ENCODE measurements around the gene MTFR2. TPM values are rescaled to one million over a fixed set of nuclear protein-coding genes. Genes with fewer than 3 reads are reported as not detected.
"Not testable (repeated sequence)": the region's sequence is repeated elsewhere in the genome, so short reads cannot be mapped to it uniquely, and the experiment has no call there.

MTFR2 gene
- total RNA-seq, 2 experiments from 2014 or later, result 27.2 to 27.9 TPM

GRCh38 chr6:136235233-136235564 lies 14.9 kb downstream of the MTFR2 start:
- H3K4me1 Mint-ChIP-seq (ENCODE audit: low read depth), result peaks cover 19% of the 10 kb centered on the region
- no peak overlapping the region for H3K4me3 Mint-ChIP-seq
- H3K36me3 Mint-ChIP-seq (ENCODE audit: low read depth), result peaks cover 57% of the 10 kb centered on the region
- POLR2A ChIA-PET, result interaction anchor here (0.7 to 1.7 kb wide), 2 partner anchors 15 to 53 kb away, joined by 3 to 5 read pairs; partner anchors contain the start of gene MTFR2
- H3K9me3 Mint-ChIP-seq (ENCODE audit: insufficient read depth), result no peaks in the 10 kb centered on the region
- no peak overlapping the region for H3K27ac Mint-ChIP-seq
- no peak for ATAC-seq
- DNase-seq, result no peak
- no peaks in the 10 kb centered on the region for H3K27me3 Mint-ChIP-seq (ENCODE audit: low read depth)
- CTCF ChIA-PET, result interaction anchor here (1.5 kb wide), 1 partner anchor 9 kb away, joined by 5 read pairs; no protein-coding TSS in a partner anchor

- peaks cover 47% of the 10 kb centered on the region for H3K36me3 Mint-ChIP-seq (ENCODE audit: low read depth)
- ATAC-seq (no peak), DNase-seq (no peak)
- no peaks in the 10 kb centered on the region for H3K27me3 Mint-ChIP-seq (ENCODE audit: low read depth)
- ChIA-PET POLR2A (interaction anchor here (0.7 to 1.7 kb wide), 2 partner anchors 12 to 17 kb away, joined by 3 read pairs; no protein-coding TSS in a partner anchor), CTCF (interaction anchor here (1.1 to 1.6 kb wide), 2 partner anchors 9 to 73 kb away, joined by 3 to 4 read pairs; no protein-coding TSS in a partner anchor)
- H3K9me3 Mint-ChIP-seq (ENCODE audit: insufficient read depth), result no peaks in the 10 kb centered on the region
- H3K4me3 Mint-ChIP-seq, result no peak overlapping the region
- H3K4me1 Mint-ChIP-seq (ENCODE audit: low read depth), result peaks cover 18% of the 10 kb centered on the region
- H3K27ac Mint-ChIP-seq, result no peak overlapping the region
Observed at GRCh38 chr6:136232701-136233100, 17.4 kb downstream of the MTFR2 start.

DNA sequence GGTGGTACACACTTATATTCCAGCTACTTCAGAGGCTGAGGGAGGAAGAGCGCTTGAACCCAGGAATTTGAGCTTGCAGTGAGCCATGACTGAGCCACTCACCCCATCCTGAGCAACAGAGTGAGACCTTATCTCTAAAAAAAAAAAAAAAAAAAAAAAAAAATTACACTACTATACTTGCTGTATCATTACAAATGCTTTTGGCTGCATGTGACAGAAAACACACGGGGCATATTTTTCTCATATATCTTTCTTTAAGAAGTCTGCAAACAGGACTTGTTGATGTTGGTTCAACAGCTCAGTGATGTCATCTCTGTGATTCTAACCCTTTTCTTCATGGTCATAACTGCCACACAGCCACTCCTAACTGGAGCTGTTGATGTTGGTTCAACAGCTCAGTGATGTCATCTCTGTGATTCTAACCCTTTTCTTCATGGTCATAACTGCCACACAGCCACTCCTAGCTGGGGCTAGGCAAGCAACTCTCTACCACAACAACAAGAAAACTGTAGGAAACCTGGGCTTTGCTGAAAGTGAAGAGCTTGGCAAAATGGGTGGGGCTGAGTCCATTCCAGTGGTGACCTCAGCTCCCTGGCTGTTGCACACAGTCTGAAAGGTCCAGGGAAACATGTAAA lies 19.8 kb downstream of the MTFR2 start:
- no peak overlapping the region for H3K27ac Mint-ChIP-seq
- H3K4me3 Mint-ChIP-seq, result no peak overlapping the region
- ChIA-PET POLR2A (interaction anchor here (2.5 kb wide), 1 partner anchor 60 kb away, joined by 7 read pairs; the partner anchor contains the start of gene BCLAF1), CTCF (interaction anchor here (1.1 to 1.5 kb wide), 2 partner anchors 20 to 694 kb away, joined by 4 to 5 read pairs; partner anchors contain the start of gene MTFR2)
- peaks cover 9% of the 10 kb centered on the region for H3K4me1 Mint-ChIP-seq (ENCODE audit: low read depth)
- H3K9me3 Mint-ChIP-seq (ENCODE audit: insufficient read depth), result no peaks in the 10 kb centered on the region
- H3K36me3 Mint-ChIP-seq (ENCODE audit: low read depth), result peaks cover 32% of the 10 kb centered on the region
- no peaks in the 10 kb centered on the region for H3K27me3 Mint-ChIP-seq (ENCODE audit: low read depth)
- no peak for ATAC-seq
- DNase-seq, result no peak

- H3K27ac Mint-ChIP-seq, result no peak overlapping the region
- no peak overlapping the region for H3K4me3 Mint-ChIP-seq
- no peak for DNase-seq
- H3K4me1 Mint-ChIP-seq (ENCODE audit: low read depth), result peaks cover 8% of the 10 kb centered on the region
- CTCF ChIA-PET, result interaction anchor here (1.2 kb wide), 2 partner anchors 10 to 319 kb away, joined by 4 read pairs; no protein-coding TSS in a partner anchor
- peaks cover 23% of the 10 kb centered on the region for H3K36me3 Mint-ChIP-seq (ENCODE audit: low read depth)
- H3K9me3 Mint-ChIP-seq (ENCODE audit: insufficient read depth), result no peaks in the 10 kb centered on the region
- no peak for ATAC-seq
- H3K27me3 Mint-ChIP-seq (ENCODE audit: low read depth), result no peaks in the 10 kb centered on the region
- POLR2A ChIA-PET, result no interaction called here
Observed at GRCh38 chr6:136228814-136229213, 21.3 kb downstream of the MTFR2 start.

GRCh38 chr6:136226674-136227377 lies 23.3 kb downstream of the MTFR2 start:
- ChIA-PET POLR2A (interaction anchor here (0.7 to 1.3 kb wide), 2 partner anchors 63 to 696 kb away, joined by 4 to 8 read pairs; no protein-coding TSS in a partner anchor), CTCF (interaction anchor here (0.5 to 2.8 kb wide), 67 partner anchors 8 to 1082 kb away, joined by 3 to 43 read pairs (median 4); partner anchors contain the start of genes AHI1, BCLAF1 and MTFR2)
- no peak for DNase-seq
- Mint-ChIP-seq H3K4me3 (no peak overlapping the region), H3K27me3 (ENCODE audit: low read depth) (no peaks in the 10 kb centered on the region), H3K27ac (no peak overlapping the region), H3K9me3 (ENCODE audit: insufficient read depth) (no peaks in the 10 kb centered on the region), H3K36me3 (ENCODE audit: low read depth) (peaks cover 20% of the 10 kb centered on the region), H3K4me1 (ENCODE audit: low read depth) (peaks cover 8% of the 10 kb centered on the region)
- ATAC-seq, result peak; percentile 67

- DNase-seq (peak; percentile 70), ATAC-seq (peak; percentile 82)
- Mint-ChIP-seq H3K4me1 (ENCODE audit: low read depth) (peaks cover 8% of the 10 kb centered on the region), H3K4me3 (no peak overlapping the region), H3K9me3 (ENCODE audit: insufficient read depth) (no peaks in the 10 kb centered on the region), H3K36me3 (ENCODE audit: low read depth) (peaks cover 18% of the 10 kb centered on the region), H3K27me3 (ENCODE audit: low read depth) (no peaks in the 10 kb centered on the region), H3K27ac (no peak overlapping the region)
- ChIA-PET CTCF (interaction anchor here (0.5 to 2.8 kb wide), 70 partner anchors 8 to 1082 kb away, joined by 3 to 43 read pairs (median 4); partner anchors contain the start of genes AHI1, BCLAF1 and MTFR2), POLR2A (interaction anchor here (0.7 to 1.3 kb wide), 2 partner anchors 64 to 695 kb away, joined by 4 to 8 read pairs; no protein-coding TSS in a partner anchor)
Observed at GRCh38 chr6:136226027-136226673, 24.0 kb downstream of the MTFR2 start.

- POLR2A ChIA-PET, result interaction anchor here (1.3 kb wide), 1 partner anchor 65 kb away, joined by 8 read pairs; no protein-coding TSS in a partner anchor
- H3K4me1 Mint-ChIP-seq (ENCODE audit: low read depth), result peaks cover 8% of the 10 kb centered on the region
- peaks cover 12% of the 10 kb centered on the region for H3K36me3 Mint-ChIP-seq (ENCODE audit: low read depth)
- H3K27me3 Mint-ChIP-seq (ENCODE audit: low read depth), result no peaks in the 10 kb centered on the region
- CTCF ChIA-PET, result interaction anchor here (0.6 to 2.8 kb wide), 42 partner anchors 7 to 786 kb away, joined by 3 to 43 read pairs (median 6); partner anchors contain the start of genes AHI1 and MTFR2
- no peak overlapping the region for H3K4me3 Mint-ChIP-seq
- H3K27ac Mint-ChIP-seq, result no peak overlapping the region
- DNase-seq, result no peak
- H3K9me3 Mint-ChIP-seq (ENCODE audit: insufficient read depth), result no peaks in the 10 kb centered on the region
- ATAC-seq, result no peak
Observed at GRCh38 chr6:136225496-136225895, 24.6 kb downstream of the MTFR2 start.

DNA sequence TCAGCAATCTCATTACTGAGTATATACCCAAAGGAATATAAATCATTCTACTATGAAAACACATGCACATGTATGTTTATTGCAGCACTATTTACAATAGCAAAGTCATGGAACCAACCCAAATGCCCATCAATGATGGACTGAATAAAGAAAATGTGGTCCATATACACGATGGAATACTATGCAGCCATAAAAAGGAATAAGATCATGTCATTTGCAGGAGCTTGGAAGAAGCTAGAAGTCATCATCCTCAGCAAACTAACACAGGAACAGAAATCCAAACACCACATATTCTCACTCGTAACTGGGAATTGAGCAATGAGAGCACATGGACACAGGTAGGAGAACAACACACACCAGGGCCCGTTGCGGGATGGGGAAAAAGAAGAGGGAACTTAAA lies 25.1 kb downstream of the MTFR2 start:
- H3K9me3 Mint-ChIP-seq (ENCODE audit: insufficient read depth); H3K4me3 Mint-ChIP-seq; H3K4me1 Mint-ChIP-seq (ENCODE audit: low read depth); ATAC-seq; H3K27me3 Mint-ChIP-seq (ENCODE audit: low read depth); POLR2A ChIA-PET; H3K36me3 Mint-ChIP-seq (ENCODE audit: low read depth); H3K27ac Mint-ChIP-seq; DNase-seq: not testable (repeated sequence)
- CTCF ChIA-PET, result interaction anchor here (1.4 kb wide), 1 partner anchor 719 kb away, joined by 3 read pairs; no protein-coding TSS in a partner anchor

DNA sequence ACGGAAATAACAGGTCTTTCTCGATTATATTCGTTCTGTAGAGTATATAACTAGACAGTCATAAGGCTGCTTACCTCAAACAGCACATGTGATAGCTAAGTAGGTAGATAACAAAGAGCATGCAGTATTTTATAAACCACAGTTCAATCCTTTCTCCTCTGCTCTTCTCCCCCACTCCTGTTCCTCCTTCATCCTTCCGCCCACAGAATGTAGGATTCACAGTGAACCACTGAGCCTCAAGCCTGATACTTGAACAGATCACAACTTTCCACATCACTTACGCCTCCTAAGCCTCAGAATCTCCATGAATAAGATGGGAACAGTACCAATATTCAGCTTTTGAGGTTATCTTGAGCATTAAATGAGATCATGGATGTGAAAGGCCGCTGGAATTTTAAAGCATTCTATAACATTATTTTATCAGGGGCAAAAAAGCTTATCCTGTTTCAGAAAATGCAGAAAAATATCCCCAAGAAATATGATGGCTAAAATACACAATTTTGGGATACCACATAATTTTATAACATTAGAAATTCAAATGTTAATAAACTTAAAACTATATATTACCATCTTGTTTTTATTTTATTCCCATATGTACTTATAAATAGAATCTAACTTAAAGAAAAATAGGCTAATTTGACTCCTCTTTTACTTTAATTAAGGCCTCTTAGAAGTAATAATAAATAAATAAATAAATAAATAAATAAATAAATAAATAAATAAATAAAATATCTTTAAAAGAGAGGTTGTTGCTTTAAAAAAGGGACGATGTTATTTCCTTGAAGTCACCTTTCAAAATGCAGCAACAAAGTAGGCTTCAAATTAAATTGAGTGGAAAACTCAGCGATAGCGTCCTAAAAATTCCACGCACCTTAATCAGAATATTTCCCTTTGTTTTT lies 33.4 kb downstream of the MTFR2 start:
- Mint-ChIP-seq H3K36me3 (ENCODE audit: low read depth) (no peaks in the 10 kb centered on the region), H3K27me3 (ENCODE audit: low read depth) (no peaks in the 10 kb centered on the region), H3K27ac (no peak overlapping the region), H3K4me3 (no peak overlapping the region), H3K4me1 (ENCODE audit: low read depth) (no peaks in the 10 kb centered on the region), H3K9me3 (ENCODE audit: insufficient read depth) (no peaks in the 10 kb centered on the region)
- POLR2A ChIA-PET, result no interaction called here
- no peak for DNase-seq
- CTCF ChIA-PET, result interaction anchor here (2.0 kb wide), 1 partner anchor 10 kb away, joined by 8 read pairs; no protein-coding TSS in a partner anchor
- ATAC-seq, result no peak

- ChIA-PET POLR2A (no interaction called here), CTCF (interaction anchor here (2.5 kb wide), 1 partner anchor 13 kb away, joined by 12 read pairs; no protein-coding TSS in a partner anchor)
- no peak for DNase-seq
- H3K4me3 Mint-ChIP-seq, result no peak overlapping the region
- no peaks in the 10 kb centered on the region for H3K27me3 Mint-ChIP-seq (ENCODE audit: low read depth)
- no peak overlapping the region for H3K27ac Mint-ChIP-seq
- ATAC-seq, result no peak
- no peaks in the 10 kb centered on the region for H3K9me3 Mint-ChIP-seq (ENCODE audit: insufficient read depth)
- no peaks in the 10 kb centered on the region for H3K4me1 Mint-ChIP-seq (ENCODE audit: low read depth)
- no peaks in the 10 kb centered on the region for H3K36me3 Mint-ChIP-seq (ENCODE audit: low read depth)
Observed at GRCh38 chr6:136213853-136214252, 36.3 kb downstream of the MTFR2 start.
